ENCODE results near the gene PHF12.

DNA sequence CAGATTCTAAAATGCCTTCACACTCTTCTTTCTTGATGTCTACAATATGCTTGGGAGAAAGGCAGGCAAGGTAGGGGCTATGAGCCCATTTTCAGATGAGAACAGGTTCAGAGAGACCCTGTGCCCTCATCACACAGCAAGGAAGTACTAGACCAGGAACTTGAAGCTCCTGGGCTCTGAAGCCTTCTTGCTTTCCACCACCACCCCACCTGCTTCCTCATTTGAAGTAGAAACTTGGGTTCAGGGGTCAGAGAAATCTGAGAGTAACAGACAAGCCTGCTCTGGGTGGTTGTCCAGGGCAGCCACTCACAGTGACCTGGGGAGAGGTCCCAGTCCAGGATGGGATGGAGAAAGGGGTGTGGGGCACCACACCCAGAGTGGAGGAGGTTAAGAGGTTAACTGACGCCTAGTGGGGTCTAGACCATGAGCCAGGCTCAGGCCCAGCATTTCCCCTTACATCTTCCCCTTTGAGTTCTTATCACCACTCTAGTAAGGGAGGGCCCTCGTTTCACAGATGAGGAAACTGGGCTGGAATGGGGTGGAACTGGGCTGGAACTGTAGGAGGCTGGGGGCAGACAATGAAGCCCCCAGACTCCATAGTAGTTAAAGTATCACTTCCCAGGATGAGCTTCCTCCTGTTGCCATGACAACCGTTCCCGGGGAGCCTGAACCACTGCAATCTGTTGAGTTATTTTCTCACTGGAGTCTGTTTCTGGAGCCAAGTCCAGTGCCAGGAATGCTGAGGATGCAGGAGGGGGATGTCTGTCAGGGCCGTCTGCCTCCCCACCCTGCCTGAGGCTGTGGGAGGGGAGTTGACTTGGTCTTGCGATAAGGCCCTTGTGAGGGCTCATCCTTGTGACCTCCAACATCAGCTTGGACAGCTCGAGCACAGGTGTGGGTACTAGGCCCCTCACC, 16.2 kb upstream of the PHF12 start:
- TF ChIP-seq CTCF (IDR thresholded peaks at IDR 0.05 in 2 of 3, conservative IDR thresholded peaks at IDR 0.05 in 1 of 3; ENCODE audit: borderline replicate concordance in 1 of 3, insufficient read depth in 1 of 3, low read depth in 2 of 3, low read length in 2 of 3), result no peak
- TF ChIP-seq, protein P1, sequence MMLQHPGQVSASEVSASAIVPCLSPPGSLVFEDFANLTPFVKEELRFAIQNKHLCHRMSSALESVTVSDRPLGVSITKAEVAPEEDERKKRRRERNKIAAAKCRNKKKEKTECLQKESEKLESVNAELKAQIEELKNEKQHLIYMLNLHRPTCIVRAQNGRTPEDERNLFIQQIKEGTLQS (IDR thresholded peaks at IDR 0.05), result no peak
- TF ChIP-seq CEBPB (IDR thresholded peaks at IDR 0.05; ENCODE audit: low read depth), result no peak
- no peak for TF ChIP-seq EZH2phosphoT487 (IDR thresholded peaks at IDR 0.05; ENCODE audit: borderline replicate concordance)
